Stimulated activated CD4-positive, alpha-beta T cell treated with anti-CD3 and anti-CD28 coated beads, Interleukin-1b, Interleukin-23, amount 100 ng/mL, for 24 hours (primary cell): ENCODE data around the gene SLC1A2.

Experiments used
- DNase-seq, 4 experiments: peaks; one replicate each; pipeline ENCODE4 v3.0.0-alpha.2; 2020; ENCODE audit warnings: low read depth in 4 of 4, low spot score in 1 of 4

Gene SLC1A2

DNA sequence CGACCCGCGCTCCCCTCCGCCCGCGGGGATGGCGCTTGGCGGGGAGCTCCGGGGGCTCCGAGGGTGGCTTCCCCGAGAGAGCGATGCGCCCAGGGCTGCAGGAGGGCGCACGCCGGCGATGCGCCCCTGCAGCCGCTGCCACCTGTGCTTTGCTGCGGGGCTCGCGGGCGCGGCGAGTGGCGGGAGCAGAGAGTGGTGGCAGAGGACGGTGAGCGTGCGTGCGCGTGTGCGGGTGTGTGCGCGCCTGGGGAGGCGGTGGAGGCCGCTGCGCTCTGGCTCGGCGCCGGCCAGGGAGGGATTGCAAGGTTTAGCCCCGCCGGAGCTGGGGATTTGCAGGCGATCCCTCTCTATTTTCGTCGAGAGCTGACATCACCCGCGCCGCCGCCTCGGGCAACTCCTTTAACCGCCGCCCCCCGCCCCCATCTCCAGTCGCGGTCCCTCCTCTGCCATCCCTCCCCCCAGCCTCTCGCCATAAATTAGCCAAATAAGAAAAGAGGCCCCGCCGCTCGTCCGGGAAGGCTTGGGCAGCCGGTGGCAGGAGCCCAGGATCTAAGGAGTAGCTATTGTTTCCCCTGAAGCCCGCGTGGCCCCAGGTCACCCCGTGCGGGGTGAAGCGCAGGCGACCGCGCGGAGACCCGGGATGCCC is at the start of gene SLC1A2:
TSS of gene SLC1A2 (minus strand) at position 375 of the 646 bp plus-strand sequence. CDS start 592 bp downstream, outside the sequence.
- no peak for DNase-seq

DNA sequence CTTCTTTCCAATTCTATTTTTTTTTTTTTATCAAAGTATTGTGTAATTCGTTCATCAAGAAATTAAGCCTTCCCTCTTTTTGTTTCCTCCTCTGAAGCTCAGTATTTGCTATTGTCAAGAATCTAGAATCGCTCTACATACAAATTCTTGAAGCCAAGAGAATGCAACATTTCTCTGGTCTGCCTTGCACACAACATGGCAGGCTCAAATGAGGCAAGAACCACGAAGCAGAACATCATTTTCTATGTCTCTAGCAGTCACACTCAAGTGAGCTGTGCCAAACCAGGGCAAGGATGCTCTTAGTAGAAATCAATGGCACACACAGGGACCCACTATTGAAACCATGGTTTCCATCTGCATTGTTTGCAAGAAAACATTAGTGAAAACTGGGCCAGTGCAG is 46.7 kb upstream of the SLC1A2 start:
- no peak for DNase-seq

GRCh38 chr11:35464308-35464707 is 45.0 kb upstream of the SLC1A2 start:
- no peak for DNase-seq

GRCh38 chr11:35463331-35463751 is 44.0 kb upstream of the SLC1A2 start:
- DNase-seq, result no peak

GRCh38 chr11:35461917-35462538 is 42.7 kb upstream of the SLC1A2 start:
- no peak for DNase-seq

DNA sequence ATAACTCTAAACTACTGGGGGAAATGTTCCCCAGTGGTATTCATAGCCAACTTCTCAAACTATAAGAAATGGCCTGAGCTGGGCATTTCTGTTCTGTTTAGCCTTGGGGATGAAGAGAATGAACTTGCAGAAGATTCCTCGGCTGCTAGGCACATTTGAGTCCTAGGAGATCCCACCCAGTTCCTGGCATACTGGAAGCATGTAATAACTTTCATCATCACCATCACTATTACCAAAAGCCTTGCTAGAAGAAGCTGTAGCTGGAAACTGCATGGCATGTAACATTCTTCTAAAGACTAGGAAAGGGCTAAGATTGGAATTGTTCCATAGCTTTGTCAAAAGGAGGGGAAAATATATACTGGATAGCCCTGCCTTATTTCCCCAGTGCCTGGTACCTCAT is 40.1 kb upstream of the SLC1A2 start:
- no peak for DNase-seq

- no peak for DNase-seq
These were observed 39.5 kb upstream of the SLC1A2 start for GRCh38 chr11:35458846-35459245.

DNA sequence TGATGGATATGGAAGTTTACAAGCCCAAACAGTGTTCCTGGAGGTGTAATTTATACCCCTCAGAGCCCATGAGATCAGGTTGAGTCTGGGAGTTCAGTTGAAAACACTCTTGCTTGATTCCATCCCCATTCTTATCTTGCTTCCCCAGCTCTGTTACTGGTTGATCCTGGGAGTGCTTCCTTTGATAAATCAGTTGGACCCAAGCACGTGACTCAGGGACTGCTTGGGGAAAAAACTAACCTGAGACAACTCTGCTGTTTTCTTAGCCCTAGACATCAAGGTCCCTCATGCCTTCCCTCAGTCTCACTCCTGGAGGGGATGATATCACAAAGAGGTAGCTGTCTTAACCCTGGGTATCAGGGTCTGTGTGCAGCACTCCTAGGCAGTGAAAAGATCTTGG is 35.0 kb upstream of the SLC1A2 start:
- no peak for DNase-seq

DNA sequence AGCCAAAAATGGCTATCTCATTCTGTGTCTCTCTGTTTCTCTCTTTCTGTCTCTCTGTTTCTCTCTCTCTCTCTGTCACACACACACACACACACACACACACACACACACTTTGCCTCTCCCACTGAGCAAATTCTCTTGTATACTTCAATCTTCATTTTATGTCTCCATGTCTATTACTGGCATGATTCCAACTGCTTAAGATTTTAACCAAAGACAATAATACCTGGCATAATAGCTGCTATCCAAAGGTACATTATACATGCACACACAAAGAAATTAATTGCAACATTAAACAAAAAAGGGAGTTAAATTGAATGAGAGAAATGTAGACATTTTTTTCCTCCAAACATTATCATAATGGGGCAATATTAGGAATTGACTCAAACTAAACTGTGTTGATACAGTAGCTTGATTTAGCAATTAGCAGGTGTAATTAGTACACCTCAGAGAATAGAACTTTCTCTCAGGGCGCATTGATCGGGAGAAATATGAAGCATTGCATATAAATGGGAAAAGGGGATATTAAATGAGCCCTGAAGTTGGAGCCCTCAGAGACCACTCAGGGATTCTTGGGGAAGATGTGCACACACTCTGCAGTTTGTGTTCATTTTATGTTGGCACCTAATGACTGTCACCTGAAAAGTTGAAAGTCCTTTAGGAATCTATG is 17.4 kb upstream of the SLC1A2 start:
- no peak for DNase-seq

DNA sequence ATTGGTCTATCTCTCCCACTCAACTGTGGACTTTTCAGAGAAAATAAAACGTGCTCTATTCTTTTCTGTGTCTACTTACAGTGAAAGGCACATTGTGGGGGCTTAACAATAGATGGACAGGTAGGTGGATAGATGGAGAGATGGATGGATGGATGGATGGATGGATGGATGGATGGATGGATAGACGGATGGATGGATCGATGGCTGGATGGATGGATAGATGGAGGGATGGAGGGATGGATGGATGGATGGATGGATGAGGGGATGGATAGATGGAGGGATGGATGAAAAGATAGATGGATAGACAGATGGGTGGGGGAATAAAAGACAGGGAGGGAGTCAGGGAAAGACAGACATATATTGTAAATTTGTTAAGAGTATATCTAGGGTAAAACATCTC is 14.2 kb upstream of the SLC1A2 start:
- no peak for DNase-seq

- no peak for DNase-seq
These were observed 13.1 kb upstream of the SLC1A2 start for GRCh38 chr11:35432464-35432863.

DNA sequence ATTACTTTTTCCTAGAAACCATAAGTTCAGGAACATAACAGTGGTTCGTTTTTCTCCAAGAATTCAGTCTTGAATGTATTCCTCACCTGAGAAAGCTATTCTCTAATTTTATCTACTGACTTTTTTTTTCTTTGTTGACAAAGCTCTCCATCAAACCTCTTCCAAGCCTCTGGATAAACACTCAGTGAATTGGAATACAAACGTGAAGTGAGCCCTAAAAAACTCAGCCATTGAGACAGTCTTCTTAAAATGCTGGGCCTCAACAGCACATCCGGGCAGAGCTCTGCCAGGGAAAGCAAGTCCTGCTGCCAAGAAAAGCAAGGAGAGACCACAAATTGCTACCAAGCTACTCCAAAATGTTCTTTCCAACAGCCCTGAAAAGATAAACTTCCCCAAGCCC is 7.7 kb upstream of the SLC1A2 start:
- no peak for DNase-seq

DNA sequence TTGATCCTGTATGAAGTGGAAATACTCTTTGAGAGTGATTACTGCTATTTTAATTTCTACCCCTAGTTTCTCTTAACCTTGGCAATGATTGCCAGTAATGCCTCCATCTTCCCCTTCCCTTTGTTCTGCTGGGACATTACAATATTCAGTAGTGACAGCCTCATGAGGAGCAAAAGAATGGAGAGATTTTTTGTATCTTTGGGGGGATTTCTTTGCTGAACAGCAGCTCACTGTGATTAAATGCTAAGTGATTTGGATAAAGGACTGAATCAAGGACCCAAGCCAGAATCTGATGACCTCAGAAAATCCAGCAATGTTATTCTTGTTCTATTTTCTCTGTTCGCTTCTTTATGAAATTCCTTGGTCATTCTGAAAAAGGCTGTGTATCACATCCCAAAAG is 7.0 kb upstream of the SLC1A2 start:
- no peak for DNase-seq

DNA sequence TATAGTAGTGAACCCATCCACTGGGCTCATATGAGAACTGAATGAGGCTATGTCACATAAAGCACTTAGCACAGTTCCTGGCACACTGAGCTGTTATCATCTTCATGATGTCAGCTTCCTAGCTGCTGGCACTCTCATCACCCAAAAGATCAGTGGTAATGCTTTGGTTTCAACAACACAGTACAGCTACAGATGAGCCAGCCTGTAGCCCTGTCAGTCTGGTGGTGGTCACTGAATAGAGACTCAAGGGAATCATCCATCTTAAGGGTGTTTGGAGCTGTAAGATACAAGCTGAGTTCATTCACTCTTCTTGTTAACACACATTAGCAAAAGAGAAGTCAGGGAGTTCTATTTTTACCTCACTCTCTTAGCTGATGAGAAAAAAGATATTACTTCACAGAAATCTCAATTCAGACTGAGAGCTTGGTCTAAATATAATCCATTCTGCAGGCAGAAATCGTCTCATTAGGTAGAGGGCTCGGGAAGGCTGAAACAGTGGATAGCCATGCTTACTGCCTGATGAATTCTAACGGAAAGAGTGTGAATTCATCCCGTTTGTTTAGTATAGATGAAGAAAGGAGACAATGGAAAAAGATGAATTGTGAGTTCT is 6.3 kb upstream of the SLC1A2 start:
- DNase-seq, result no peak

GRCh38 chr11:35424157-35424940 is 5.0 kb upstream of the SLC1A2 start:
- DNase-seq, result no peak

DNA sequence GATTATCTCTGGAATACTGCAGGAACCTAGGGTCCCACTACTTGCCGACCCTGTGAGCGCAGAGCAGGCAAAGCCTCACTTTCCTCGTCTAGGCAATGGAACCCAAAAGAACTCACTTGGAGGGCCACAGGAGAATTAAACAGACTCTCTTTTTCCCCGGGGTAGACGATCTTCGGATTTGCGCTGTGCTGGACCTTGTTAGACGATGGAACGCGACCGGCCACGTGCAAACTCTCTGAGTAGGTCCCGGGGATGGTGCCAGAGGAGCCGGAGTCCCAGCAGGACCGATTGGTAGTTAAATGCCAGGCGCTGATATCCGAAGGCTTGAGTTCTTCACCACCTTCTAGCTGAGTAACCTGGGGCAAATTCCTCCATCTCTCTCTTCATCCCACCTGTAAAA is 1.0 kb upstream of the SLC1A2 start:
- DNase-seq, result no peak

- DNase-seq, result no peak
These were observed 524 bp upstream of the SLC1A2 start for GRCh38 chr11:35419830-35420333.

- DNase-seq, result no peak
These were observed 825 bp downstream of the SLC1A2 start for GRCh38 chr11:35418282-35419183.

- no peak for DNase-seq
These were observed 3.9 kb downstream of the SLC1A2 start for GRCh38 chr11:35415487-35415886.

GRCh38 chr11:35414776-35415175 is 4.6 kb downstream of the SLC1A2 start:
- DNase-seq, result no peak
